Activated CD8-positive, alpha-beta T cell treated with anti-CD3 and anti-CD28 coated beads for 36 hours (primary cell): Measurements from ENCODE around the gene TENT4A. TPM values are rescaled to one million over a fixed set of nuclear protein-coding genes. Genes with fewer than 3 reads are reported as not detected.

Source experiments
- ATAC-seq: fragments of 200-7000 bp; cut with Tn5 transposase; one replicate; pipeline ENCODE4 v1.10.0; 2021; ENCODE audit warnings: mild to moderate bottlenecking, moderate library complexity
- CTCF ChIA-PET: fragments of 350-600 bp; sonication (Branson Sonifier 250); formaldehyde crosslinking; loops from one replicate; lab custom pipeline; 2021; ENCODE audit warnings: antibody characterized with exemption; lab: Charles Lee
- POLR2A ChIA-PET: fragments of 350-600 bp; sonication (Branson Sonifier 250); formaldehyde crosslinking; loops from one replicate; lab custom pipeline; 2021; ENCODE audit warnings: antibody characterized with exemption; lab: Charles Lee
- DNase-seq: peaks from one replicate; pipeline ENCODE4 v3.0.0-alpha.2; 2020
- H3K27ac Mint-ChIP-seq: one replicate; pipeline ENCODE4 v1.8.0; 2021; ENCODE audit warnings: mild to moderate bottlenecking, mixed read lengths
- H3K27me3 Mint-ChIP-seq: one replicate; pipeline ENCODE4 v1.8.0; 2021; ENCODE audit warnings: mixed read lengths
- H3K36me3 Mint-ChIP-seq: one replicate; pipeline ENCODE4 v1.8.0; 2021; ENCODE audit warnings: low read depth, mixed read lengths
- H3K4me1 Mint-ChIP-seq: one replicate; pipeline ENCODE4 v1.8.0; 2021; ENCODE audit warnings: low read depth, mixed read lengths
- H3K4me3 Mint-ChIP-seq: one replicate; pipeline ENCODE4 v1.8.0; 2021; ENCODE audit warnings: mild to moderate bottlenecking, moderate library complexity, mixed read lengths
- H3K9me3 Mint-ChIP-seq: one replicate; pipeline ENCODE4 v1.8.0; 2021; ENCODE audit warnings: mixed read lengths
- CTCF ChIP-seq: fragments of 200-600 bp; IDR thresholded peaks from one replicate; pipeline ENCODE4 v1.8.0; 2022; ENCODE audit warnings: antibody characterized with exemption, mild to moderate bottlenecking
- intact Hi-C: fragments of 100-400 bp; cut with micrococcal nuclease; formaldehyde crosslinking; loops from one replicate; pipeline ENCODE4 v1.10.0; 2022
- total RNA-seq, 2 experiments: library from RNA; stranded (reverse); gene quantifications; one replicate each; pipeline ENCODE4 v1.2.3, GENCODE V29; 2021

The TENT4A gene
- total RNA-seq, 2 experiments from 2014 or later = 50.6 to 51.9 TPM

GRCh38 chr5:6673963-6674362, 39.3 kb upstream of the TENT4A start:
- no peak for ATAC-seq
- Mint-ChIP-seq H3K9me3 (no peaks in the 10 kb centered on the region), H3K36me3 (peaks cover 17% of the 10 kb centered on the region), H3K4me1 (no peaks in the 10 kb centered on the region), H3K27ac (no peak overlapping the region), H3K27me3 (no peaks in the 10 kb centered on the region), H3K4me3 (no peak overlapping the region)
- no peak for TF ChIP-seq CTCF
- ChIA-PET POLR2A (no interaction called here), CTCF (no interaction called here)
- no peak for DNase-seq
- intact Hi-C loops = no loop called here

GRCh38 chr5:6674421-6674820, 38.8 kb upstream of the TENT4A start:
- no peaks in the 10 kb centered on the region for H3K27me3 Mint-ChIP-seq
- no peak for TF ChIP-seq CTCF
- H3K27ac Mint-ChIP-seq = no peak overlapping the region
- H3K4me1 Mint-ChIP-seq = no peaks in the 10 kb centered on the region
- no peak for DNase-seq
- intact Hi-C loops = no loop called here
- CTCF ChIA-PET = no interaction called here
- peaks cover 15% of the 10 kb centered on the region for H3K36me3 Mint-ChIP-seq
- no peak overlapping the region for H3K4me3 Mint-ChIP-seq
- H3K9me3 Mint-ChIP-seq = no peaks in the 10 kb centered on the region
- no peak for ATAC-seq
- POLR2A ChIA-PET = no interaction called here

GRCh38 chr5:6674886-6675285, 38.3 kb upstream of the TENT4A start:
- intact Hi-C loops = no loop called here
- H3K36me3 Mint-ChIP-seq = peaks cover 12% of the 10 kb centered on the region
- no peak for DNase-seq
- ChIA-PET POLR2A (no interaction called here), CTCF (no interaction called here)
- H3K27me3 Mint-ChIP-seq = peaks cover 2% of the 10 kb centered on the region
- no peak for ATAC-seq
- H3K9me3 Mint-ChIP-seq = no peaks in the 10 kb centered on the region
- H3K27ac Mint-ChIP-seq = no peak overlapping the region
- TF ChIP-seq CTCF = no peak
- no peak overlapping the region for H3K4me3 Mint-ChIP-seq
- H3K4me1 Mint-ChIP-seq = no peaks in the 10 kb centered on the region

- no peak for TF ChIP-seq CTCF
- H3K27me3 Mint-ChIP-seq = peaks cover 4% of the 10 kb centered on the region
Observed at GRCh38 chr5:6675784-6676491, 37.3 kb upstream of the TENT4A start.

GRCh38 chr5:6676702-6677101, 36.5 kb upstream of the TENT4A start:
- H3K4me1 Mint-ChIP-seq = no peaks in the 10 kb centered on the region
- no peak for TF ChIP-seq CTCF
- no peak overlapping the region for H3K27ac Mint-ChIP-seq
- H3K27me3 Mint-ChIP-seq = peaks cover 9% of the 10 kb centered on the region
- ATAC-seq (no peak), DNase-seq (no peak)
- no peak overlapping the region for H3K4me3 Mint-ChIP-seq
- intact Hi-C loops = no loop called here
- no peaks in the 10 kb centered on the region for H3K9me3 Mint-ChIP-seq
- CTCF ChIA-PET = no interaction called here
- H3K36me3 Mint-ChIP-seq = no peaks in the 10 kb centered on the region
- POLR2A ChIA-PET = no interaction called here

More at GRCh38 chr5:6675784-6676491, 37.3 kb upstream of the TENT4A start:
- Mint-ChIP-seq H3K9me3 (no peaks in the 10 kb centered on the region), H3K4me1 (no peaks in the 10 kb centered on the region), H3K27ac (no peak overlapping the region), H3K4me3 (no peak overlapping the region), H3K36me3 (peaks cover 4% of the 10 kb centered on the region)
- intact Hi-C loops = no loop called here
- POLR2A ChIA-PET = no interaction called here
- no peak for DNase-seq
- ATAC-seq = no peak
- CTCF ChIA-PET = no interaction called here
